CD4-positive, alpha-beta memory T cell (primary cell): Measurements from ENCODE around the gene IL17RD. TPM values are rescaled to one million over a fixed set of nuclear protein-coding genes. Genes with fewer than 3 reads are reported as not detected.

ENCODE experiments used
- CTCF ChIA-PET: fragments of 350-600 bp; sonication (Branson Sonifier 250); formaldehyde crosslinking; loops from one replicate; lab custom pipeline; 2021; ENCODE audit warnings: inconsistent platforms; ENCODE audit not compliant: partially characterized antibody; lab: Charles Lee
- POLR2A ChIA-PET: fragments of 350-600 bp; sonication (Branson Sonifier 250); formaldehyde crosslinking; loops from one replicate; lab custom pipeline; 2021; ENCODE audit not compliant: partially characterized antibody; lab: Charles Lee
- DNase-seq, 5 donors: peaks; one replicate each; pipeline versions ENCODE4 v3.0.0 to v3.0.0-alpha.2; 2020 to 2022; ENCODE audit warnings: mixed read lengths in 1 of 5
- H3K27ac ChIP-seq: one replicate; pipeline ENCODE4 v1.7.0; 2013; ENCODE audit warnings: low read depth, low read length
- H3K27me3 ChIP-seq: 2 replicates; pipeline ENCODE4 v1.7.0; 2013; ENCODE audit warnings: mild to moderate bottlenecking, low read length, moderate library complexity; ENCODE audit not compliant: insufficient read depth
- H3K36me3 ChIP-seq: 2 replicates; pipeline ENCODE4 v1.7.0; 2013; ENCODE audit warnings: mild to moderate bottlenecking, low read length, moderate library complexity; ENCODE audit not compliant: insufficient read depth
- H3K4me1 ChIP-seq: 2 replicates; pipeline ENCODE4 v1.7.0; 2013; ENCODE audit warnings: mild to moderate bottlenecking, low read length, moderate library complexity; ENCODE audit not compliant: insufficient read depth
- H3K4me3 ChIP-seq, 2 donors: one replicate each; pipeline ENCODE4 v1.7.0; 2013; ENCODE audit warnings: low read length in 2 of 2, mild to moderate bottlenecking in 1 of 2
- H3K9me3 ChIP-seq, 2 donors: one replicate each; pipeline ENCODE4 v1.7.0; 2013; ENCODE audit warnings: low read length in 2 of 2, control low read depth in 1 of 2; ENCODE audit not compliant: control insufficient read depth in 1 of 2
- H3K27ac Mint-ChIP-seq, 7 donors: one replicate each; pipeline ENCODE4 v1.8.0; 2020 to 2021; ENCODE audit warnings: mixed read lengths in 7 of 7, mild to moderate bottlenecking in 6 of 7, inconsistent platforms in 3 of 7, moderate library complexity in 3 of 7
- H3K27me3 Mint-ChIP-seq, 2 donors: one replicate each; pipeline ENCODE4 v1.8.0; 2020 to 2021; ENCODE audit warnings: mixed read lengths in 2 of 2
- H3K36me3 Mint-ChIP-seq, 2 donors: one replicate each; pipeline ENCODE4 v1.8.0; 2020 to 2021; ENCODE audit warnings: mixed read lengths in 2 of 2, inconsistent platforms in 1 of 2, mild to moderate bottlenecking in 1 of 2
- H3K4me1 Mint-ChIP-seq, 4 donors: one replicate each; pipeline ENCODE4 v1.8.0; 2020 to 2021; ENCODE audit warnings: mixed read lengths in 4 of 4, mild to moderate bottlenecking in 1 of 4
- H3K4me3 Mint-ChIP-seq, 8 donors: one replicate each; pipeline ENCODE4 v1.8.0; 2020 to 2021; ENCODE audit warnings: mixed read lengths in 8 of 8, mild to moderate bottlenecking in 7 of 8, moderate library complexity in 6 of 8, inconsistent platforms in 3 of 8
- H3K9me3 Mint-ChIP-seq, 8 donors: one replicate each; pipeline ENCODE4 v1.8.0; 2020 to 2021; ENCODE audit warnings: mixed read lengths in 8 of 8, mild to moderate bottlenecking in 5 of 8, inconsistent platforms in 3 of 8, moderate library complexity in 1 of 8
- intact Hi-C: fragments of 100-400 bp; cut with micrococcal nuclease; formaldehyde crosslinking; loops from one replicate; pipeline ENCODE4 v1.15.1; 2023
- polyA plus RNA-seq, 2 donors: library from polyadenylated mRNA; unstranded; fragments of 300-500 nt; fragmentation: Illumina TruSeq; gene quantifications; one replicate each; pipeline ENCODE4 v1.2.3, GENCODE V29; 2021
- total RNA-seq, 2 experiments: library from RNA; stranded (reverse); gene quantifications; one replicate each; pipeline ENCODE4 v1.2.3, GENCODE V29; 2021

IL17RD gene
- total and polyA plus RNA-seq, 4 experiments from 2014 or later = not detected

GRCh38 chr3:57143886-57144459, 21.2 kb downstream of the IL17RD start:
- Mint-ChIP-seq H3K27ac (no peak overlapping the region), H3K4me3 (no peak overlapping the region), H3K4me1 (no peaks in the 10 kb centered on the region), H3K27me3 (peaks cover 18 to 22% of the 10 kb centered on the region in 2 donors), H3K9me3 (peaks cover 0 to 2% (median 0%) of the 10 kb centered on the region in 8 donors), H3K36me3 (no peaks in the 10 kb centered on the region)
- Histone ChIP-seq H3K9me3 (no peaks in the 10 kb centered on the region), H3K27ac (no peak overlapping the region), H3K4me3 (no peak overlapping the region), H3K4me1 (no peaks in the 10 kb centered on the region), H3K36me3 (no peaks in the 10 kb centered on the region), H3K27me3 (no peaks in the 10 kb centered on the region)
- ChIA-PET POLR2A (no interaction called here), CTCF (no interaction called here)
- intact Hi-C loops = no loop called here
- no peak for DNase-seq

- intact Hi-C loops = no loop called here
- H3K27ac Mint-ChIP-seq = no peak overlapping the region
- no peaks in the 10 kb centered on the region for H3K36me3 ChIP-seq
- POLR2A ChIA-PET = no interaction called here
- no peaks in the 10 kb centered on the region for H3K4me1 Mint-ChIP-seq
- CTCF ChIA-PET = no interaction called here
- H3K9me3 ChIP-seq = no peaks in the 10 kb centered on the region
- H3K27me3 ChIP-seq = no peaks in the 10 kb centered on the region
- no peaks in the 10 kb centered on the region for H3K9me3 Mint-ChIP-seq
- H3K27me3 Mint-ChIP-seq = peaks cover 22 to 30% of the 10 kb centered on the region in 2 donors
- H3K4me1 ChIP-seq = no peaks in the 10 kb centered on the region
- no peak overlapping the region for H3K4me3 ChIP-seq
- DNase-seq = no peak
- no peaks in the 10 kb centered on the region for H3K36me3 Mint-ChIP-seq
- H3K27ac ChIP-seq = no peak overlapping the region
- no peak overlapping the region for H3K4me3 Mint-ChIP-seq
These were observed 22.8 kb downstream of the IL17RD start for GRCh38 chr3:57142411-57142723.

GRCh38 chr3:57141719-57142410, 23.3 kb downstream of the IL17RD start:
- H3K27me3 Mint-ChIP-seq = peaks cover 18 to 31% of the 10 kb centered on the region in 2 donors
- peaks cover 0 to 2% (median 0%) of the 10 kb centered on the region in 8 donors for H3K9me3 Mint-ChIP-seq
- POLR2A ChIA-PET = no interaction called here

GRCh38 chr3:57140894-57141293, 24.3 kb downstream of the IL17RD start:
- H3K4me3 ChIP-seq = no peak overlapping the region
- no peaks in the 10 kb centered on the region for H3K36me3 ChIP-seq
- H3K4me3 Mint-ChIP-seq = no peak overlapping the region
- intact Hi-C loops = no loop called here
- DNase-seq = no peak
- no peak overlapping the region for H3K27ac ChIP-seq
- ChIA-PET CTCF (no interaction called here), POLR2A (no interaction called here)
- peaks cover 0 to 2% (median 0%) of the 10 kb centered on the region in 8 donors for H3K9me3 Mint-ChIP-seq
- no peaks in the 10 kb centered on the region for H3K36me3 Mint-ChIP-seq
- H3K27me3 ChIP-seq = no peaks in the 10 kb centered on the region
- no peak overlapping the region for H3K27ac Mint-ChIP-seq
- peaks cover 24 to 37% of the 10 kb centered on the region in 2 donors for H3K27me3 Mint-ChIP-seq
- H3K4me1 Mint-ChIP-seq = no peaks in the 10 kb centered on the region
- H3K4me1 ChIP-seq = no peaks in the 10 kb centered on the region
- no peaks in the 10 kb centered on the region for H3K9me3 ChIP-seq

More at GRCh38 chr3:57141719-57142410, 23.3 kb downstream of the IL17RD start:
- CTCF ChIA-PET = no interaction called here
- H3K9me3 ChIP-seq = no peaks in the 10 kb centered on the region
- intact Hi-C loops = no loop called here
- no peak overlapping the region for H3K27ac Mint-ChIP-seq
- no peak overlapping the region for H3K4me3 ChIP-seq
- H3K27me3 ChIP-seq = no peaks in the 10 kb centered on the region
- H3K4me1 ChIP-seq = no peaks in the 10 kb centered on the region
- no peak for DNase-seq
- no peaks in the 10 kb centered on the region for H3K4me1 Mint-ChIP-seq
- H3K27ac ChIP-seq = no peak overlapping the region
- no peaks in the 10 kb centered on the region for H3K36me3 Mint-ChIP-seq
- H3K4me3 Mint-ChIP-seq = no peak overlapping the region
- no peaks in the 10 kb centered on the region for H3K36me3 ChIP-seq

DNA sequence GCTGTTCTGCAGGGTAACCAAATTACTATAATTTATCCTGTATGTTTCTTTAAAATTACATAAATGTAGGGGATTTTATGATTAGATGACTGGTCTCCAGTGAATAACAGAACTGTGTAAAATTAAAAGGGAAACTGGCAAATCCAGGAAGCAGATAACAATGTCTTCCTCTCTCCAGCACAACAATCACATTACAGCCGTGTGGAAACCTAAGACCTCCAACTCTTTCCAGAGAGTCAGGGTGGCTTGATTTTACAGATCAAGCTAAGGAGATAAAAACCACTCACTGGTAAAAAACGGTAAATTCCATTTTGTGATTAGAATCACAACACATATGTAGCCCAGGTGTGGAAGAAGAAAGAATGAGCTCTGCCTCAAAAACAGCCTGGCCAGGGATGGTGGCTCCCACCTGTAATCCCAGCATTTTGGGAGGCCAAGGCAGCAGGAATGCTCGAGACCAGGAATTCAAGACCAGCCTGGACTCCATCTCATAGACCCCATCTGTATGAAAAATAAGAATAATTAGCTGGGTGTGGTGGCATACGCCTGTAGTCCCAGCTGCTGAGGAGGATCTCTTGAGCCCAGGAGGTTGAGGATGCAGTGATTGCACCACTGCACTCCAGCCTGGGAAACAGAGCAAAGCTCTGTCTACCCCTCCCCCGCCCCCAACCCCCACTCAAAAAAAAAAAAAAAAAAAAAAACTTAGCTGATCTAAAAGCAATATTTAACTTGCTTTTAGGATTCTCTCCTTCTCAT, 29.0 kb downstream of the IL17RD start:
- Mint-ChIP-seq H3K4me1 (peaks cover 0 to 2% (median 0%) of the 10 kb centered on the region in 4 donors), H3K27me3 (peaks cover 20 to 24% of the 10 kb centered on the region in 2 donors), H3K4me3 (no peak overlapping the region), H3K36me3 (no peaks in the 10 kb centered on the region), H3K9me3 (peaks cover 0 to 5% (median 0%) of the 10 kb centered on the region in 8 donors), H3K27ac (no peak overlapping the region)
- ChIA-PET POLR2A (no interaction called here), CTCF (interaction anchor here (1.0 kb wide), 1 partner anchor 34 kb away, joined by 3 read pairs; no protein-coding TSS in a partner anchor)
- Histone ChIP-seq H3K9me3 (no peaks in the 10 kb centered on the region), H3K27ac (no peak overlapping the region), H3K4me3 (no peak overlapping the region), H3K36me3 (no peaks in the 10 kb centered on the region), H3K4me1 (no peaks in the 10 kb centered on the region), H3K27me3 (no peaks in the 10 kb centered on the region)
- intact Hi-C loops = no loop called here
- DNase-seq = no peak

GRCh38 chr3:57133157-57133556, 32.0 kb downstream of the IL17RD start:
- Mint-ChIP-seq H3K36me3 (no peaks in the 10 kb centered on the region), H3K27me3 (peaks cover 18 to 23% of the 10 kb centered on the region in 2 donors), H3K4me1 (peaks cover 0 to 2% (median under 1%) of the 10 kb centered on the region in 4 donors), H3K9me3 (peaks cover 0 to 5% (median 0%) of the 10 kb centered on the region in 8 donors), H3K27ac (no peak overlapping the region), H3K4me3 (no peak overlapping the region)
- Histone ChIP-seq H3K4me1 (no peaks in the 10 kb centered on the region), H3K36me3 (no peaks in the 10 kb centered on the region), H3K27ac (no peak overlapping the region), H3K27me3 (peaks cover 3% of the 10 kb centered on the region), H3K9me3 (no peaks in the 10 kb centered on the region), H3K4me3 (no peak overlapping the region)
- intact Hi-C loops = no loop called here
- DNase-seq = no peak
- ChIA-PET CTCF (no interaction called here), POLR2A (no interaction called here)

GRCh38 chr3:57132674-57133073, 32.5 kb downstream of the IL17RD start:
- no peaks in the 10 kb centered on the region for H3K9me3 ChIP-seq
- H3K27me3 Mint-ChIP-seq = peaks cover 14 to 21% of the 10 kb centered on the region in 2 donors
- no peak overlapping the region for H3K27ac ChIP-seq
- H3K4me1 Mint-ChIP-seq = peaks cover 0 to 2% (median under 1%) of the 10 kb centered on the region in 4 donors
- no peak overlapping the region for H3K4me3 Mint-ChIP-seq
- POLR2A ChIA-PET = no interaction called here
- CTCF ChIA-PET = interaction anchor here (1.5 kb wide), 1 partner anchor 32 kb away, joined by 3 read pairs; no protein-coding TSS in a partner anchor
- H3K27me3 ChIP-seq = peaks cover 3% of the 10 kb centered on the region
- peaks cover 0 to 5% (median 0%) of the 10 kb centered on the region in 8 donors for H3K9me3 Mint-ChIP-seq
- H3K4me3 ChIP-seq = no peak overlapping the region
- no peaks in the 10 kb centered on the region for H3K4me1 ChIP-seq
- no peak overlapping the region for H3K27ac Mint-ChIP-seq
- intact Hi-C loops = no loop called here
- H3K36me3 Mint-ChIP-seq = no peaks in the 10 kb centered on the region
- no peak for DNase-seq
- no peaks in the 10 kb centered on the region for H3K36me3 ChIP-seq
